Ovary (tissue), 3 donors: ENCODE data around the gene PITPNM3.

Experiments
- POLR2A ChIP-seq: fragments of 450-650 bp; IDR thresholded peaks from one replicate; pipeline ENCODE4 v1.6.1; 2017; ENCODE audit warnings: antibody characterized with exemption, mild to moderate bottlenecking, moderate library complexity
- TF ChIP-seq, protein P1 (sequence below), 3 donors: fragments of 450-650 bp in 2 of 3; fragments of 200-600 bp in 1 of 3; IDR thresholded peaks; one replicate each; pipeline versions ENCODE4 v1.5.1 to v1.8.0; 2016 to 2022; ENCODE audit warnings: antibody characterized with exemption in 3 of 3, mild to moderate bottlenecking in 1 of 3
- donor health status: DM: no; HTN: no; CAD: no.

DNA sequence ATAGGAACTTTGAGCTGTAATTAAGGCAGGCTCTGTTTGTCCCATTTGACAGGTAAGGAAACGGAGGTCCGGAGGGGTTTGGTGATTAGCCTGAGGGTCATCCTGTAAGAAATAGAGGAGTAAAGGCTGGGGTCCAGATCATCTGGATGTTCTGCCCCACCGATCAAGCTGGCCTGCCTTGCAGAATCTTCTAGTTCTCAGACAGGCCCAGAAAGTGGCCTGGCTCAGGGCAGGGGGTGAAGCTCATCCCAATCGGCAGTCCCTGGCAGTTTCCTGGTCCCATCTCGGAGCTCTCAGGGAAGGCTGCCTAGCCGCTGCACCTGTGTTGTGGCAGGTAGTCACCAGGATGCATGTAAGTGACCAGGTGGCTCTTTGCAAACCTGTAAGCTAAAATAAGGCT lies 107.9 kb downstream of the PITPNM3 start:
- TF ChIP-seq, protein P1, sequence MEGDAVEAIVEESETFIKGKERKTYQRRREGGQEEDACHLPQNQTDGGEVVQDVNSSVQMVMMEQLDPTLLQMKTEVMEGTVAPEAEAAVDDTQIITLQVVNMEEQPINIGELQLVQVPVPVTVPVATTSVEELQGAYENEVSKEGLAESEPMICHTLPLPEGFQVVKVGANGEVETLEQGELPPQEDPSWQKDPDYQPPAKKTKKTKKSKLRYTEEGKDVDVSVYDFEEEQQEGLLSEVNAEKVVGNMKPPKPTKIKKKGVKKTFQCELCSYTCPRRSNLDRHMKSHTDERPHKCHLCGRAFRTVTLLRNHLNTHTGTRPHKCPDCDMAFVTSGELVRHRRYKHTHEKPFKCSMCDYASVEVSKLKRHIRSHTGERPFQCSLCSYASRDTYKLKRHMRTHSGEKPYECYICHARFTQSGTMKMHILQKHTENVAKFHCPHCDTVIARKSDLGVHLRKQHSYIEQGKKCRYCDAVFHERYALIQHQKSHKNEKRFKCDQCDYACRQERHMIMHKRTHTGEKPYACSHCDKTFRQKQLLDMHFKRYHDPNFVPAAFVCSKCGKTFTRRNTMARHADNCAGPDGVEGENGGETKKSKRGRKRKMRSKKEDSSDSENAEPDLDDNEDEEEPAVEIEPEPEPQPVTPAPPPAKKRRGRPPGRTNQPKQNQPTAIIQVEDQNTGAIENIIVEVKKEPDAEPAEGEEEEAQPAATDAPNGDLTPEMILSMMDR (IDR thresholded peaks at IDR 0.05), result no peak
- TF ChIP-seq POLR2A, result no peak
